ENCODE measurements around the gene GPR65.

DNA sequence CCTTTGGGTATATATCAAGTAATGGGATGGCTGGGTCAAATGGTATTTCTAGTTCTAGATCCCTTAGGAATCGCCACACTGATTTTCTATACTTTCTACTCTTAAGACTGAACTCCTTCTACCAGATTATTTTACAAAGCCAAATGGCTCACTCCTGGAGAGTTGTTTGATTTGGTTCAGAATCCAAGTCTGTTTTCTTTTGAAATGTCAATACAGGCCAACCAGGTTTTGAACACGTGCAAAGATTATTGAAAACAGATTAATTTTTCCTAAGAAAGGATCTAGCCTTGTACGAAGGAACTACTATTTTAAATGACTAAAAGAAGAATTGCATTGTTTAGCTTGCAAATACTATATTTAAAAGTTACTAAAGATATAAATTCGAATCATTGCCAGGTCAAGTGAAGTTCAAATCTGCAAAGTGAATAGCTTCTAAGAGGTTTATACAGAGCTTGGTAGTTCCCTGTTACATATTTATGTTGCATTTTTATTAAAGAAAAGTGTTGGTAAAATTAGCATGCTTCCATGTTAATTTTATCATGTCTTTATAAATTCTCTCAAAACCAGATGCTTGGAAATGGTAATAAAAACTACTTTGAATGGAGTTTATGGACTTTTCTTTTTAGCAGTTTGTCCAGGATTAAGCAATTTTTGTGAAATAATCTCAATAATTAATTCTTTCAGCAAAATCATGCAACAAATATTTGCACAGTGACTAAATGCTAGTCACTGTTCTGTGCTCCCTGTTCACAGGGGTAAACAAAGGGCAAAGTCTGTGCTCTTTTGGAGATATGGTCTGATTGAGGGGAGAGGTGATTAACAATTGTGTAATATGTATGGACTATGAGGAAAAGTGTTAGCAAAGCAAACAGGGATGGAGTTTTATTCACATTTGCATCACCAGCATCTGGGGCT, 38.9 kb downstream of the GPR65 start:
- TF ChIP-seq MAX (IDR thresholded peaks at IDR 0.05; ENCODE audit: low read depth, low read length) (no peak), POLR2A (IDR thresholded peaks at IDR 0.05; ENCODE audit: extremely low read depth, insufficient read length) (no peak), MYC (IDR thresholded peaks at IDR 0.05; ENCODE audit: low read depth, low read length) (no peak)
- TF ChIP-seq, protein P1, sequence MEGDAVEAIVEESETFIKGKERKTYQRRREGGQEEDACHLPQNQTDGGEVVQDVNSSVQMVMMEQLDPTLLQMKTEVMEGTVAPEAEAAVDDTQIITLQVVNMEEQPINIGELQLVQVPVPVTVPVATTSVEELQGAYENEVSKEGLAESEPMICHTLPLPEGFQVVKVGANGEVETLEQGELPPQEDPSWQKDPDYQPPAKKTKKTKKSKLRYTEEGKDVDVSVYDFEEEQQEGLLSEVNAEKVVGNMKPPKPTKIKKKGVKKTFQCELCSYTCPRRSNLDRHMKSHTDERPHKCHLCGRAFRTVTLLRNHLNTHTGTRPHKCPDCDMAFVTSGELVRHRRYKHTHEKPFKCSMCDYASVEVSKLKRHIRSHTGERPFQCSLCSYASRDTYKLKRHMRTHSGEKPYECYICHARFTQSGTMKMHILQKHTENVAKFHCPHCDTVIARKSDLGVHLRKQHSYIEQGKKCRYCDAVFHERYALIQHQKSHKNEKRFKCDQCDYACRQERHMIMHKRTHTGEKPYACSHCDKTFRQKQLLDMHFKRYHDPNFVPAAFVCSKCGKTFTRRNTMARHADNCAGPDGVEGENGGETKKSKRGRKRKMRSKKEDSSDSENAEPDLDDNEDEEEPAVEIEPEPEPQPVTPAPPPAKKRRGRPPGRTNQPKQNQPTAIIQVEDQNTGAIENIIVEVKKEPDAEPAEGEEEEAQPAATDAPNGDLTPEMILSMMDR (IDR thresholded peaks at IDR 0.05; ENCODE audit: low read depth, low read length), result no peak

All from NB4 (cell line).